Stimulated activated CD4-positive, alpha-beta T cell treated with anti-CD3 and anti-CD28 coated beads, Interleukin-12 subunit alpha, Interleukin-12 subunit beta, amount 100 ng/mL, for 4 hours (primary cell): ENCODE data around the gene ZNF345.

Experiments
- DNase-seq: peaks from one replicate; pipeline ENCODE4 v3.0.0-alpha.2; 2020

Gene ZNF345

GRCh38 chr19:36918090-36918489 lies 67.4 kb downstream of the ZNF345 start:
- DNase-seq = no peak
